Breast epithelium (tissue), 4 donors: ENCODE measurements around the gene MPO. TPM values are rescaled to one million over a fixed set of nuclear protein-coding genes. Genes with fewer than 3 reads are reported as not detected.

Experiments used
- DNase-seq, 2 donors: peaks; one replicate each; pipeline ENCODE4 v3.0.0-alpha.2; 2019; ENCODE audit warnings: low spot score in 2 of 2
- H3K27ac ChIP-seq, 2 donors: fragments of 200-600 bp; sonication (generic) in 1 of 2; one replicate each; pipeline ENCODE4 v1.5.1; 2016 to 2019; ENCODE audit warnings: mild to moderate bottlenecking in 1 of 2
- H3K27me3 ChIP-seq, 2 donors: fragments of 200-600 bp; sonication (generic) in 1 of 2; one replicate each; pipeline versions ENCODE4 v1.5.1 to v1.6.0; 2017 to 2019; ENCODE audit warnings: control low read depth in 1 of 2, mild to moderate bottlenecking in 1 of 2
- H3K36me3 ChIP-seq: fragments of 200-600 bp; one replicate; pipeline ENCODE4 v1.5.1; 2019
- H3K4me1 ChIP-seq, 2 donors: fragments of 200-600 bp; sonication (generic); one replicate each; pipeline ENCODE4 v1.5.1; 2016 to 2019; ENCODE audit warnings: control low read depth in 1 of 2
- H3K4me3 ChIP-seq, 3 donors: fragments of 200-600 bp; sonication (generic); 1 replicate in 2 of 3; 2 replicates in 1 of 3; pipeline ENCODE4 v1.5.1; 2016 to 2019; ENCODE audit warnings: mild to moderate bottlenecking in 3 of 3, moderate library complexity in 2 of 3
- H3K9me3 ChIP-seq, 2 donors: fragments of 200-600 bp; sonication (generic) in 1 of 2; one replicate each; pipeline ENCODE4 v1.5.1; 2016 to 2019; ENCODE audit warnings: control low read depth in 1 of 2
- POLR2A ChIP-seq: fragments of 450-650 bp; IDR thresholded peaks from one replicate; pipeline ENCODE4 v1.6.1; 2016; ENCODE audit warnings: antibody characterized with exemption, mild to moderate bottlenecking, moderate library complexity
- POLR2AphosphoS5 ChIP-seq, 3 donors: sonication (generic); formaldehyde crosslinking; IDR thresholded peaks; one replicate each; pipeline ENCODE4 v1.6.1; 2017; ENCODE audit warnings: antibody characterized with exemption in 3 of 3
- intact Hi-C: fragments of 100-400 bp; cut with DNase I; formaldehyde crosslinking; loops from one replicate; pipeline ENCODE4 v1.15.1; 2023; ENCODE audit warnings: low total_unique reads
- total RNA-seq, 3 donors: library from RNA; depleted of rRNA; stranded (reverse); fragments of >200 nt; gene quantifications; one replicate each; pipeline ENCODE4 v1.1.0, GENCODE V29; 2016
- TF ChIP-seq, protein P1 (sequence below), 3 donors: fragments of 450-650 bp; IDR thresholded peaks; one replicate each; pipeline ENCODE4 v1.5.1; 2016 to 2017; ENCODE audit warnings: antibody characterized with exemption in 3 of 3, mild to moderate bottlenecking in 3 of 3, moderate library complexity in 3 of 3

Gene MPO
- total RNA-seq, 3 donors from 2014 or later = 0.16 TPM; not detected in 2

DNA sequence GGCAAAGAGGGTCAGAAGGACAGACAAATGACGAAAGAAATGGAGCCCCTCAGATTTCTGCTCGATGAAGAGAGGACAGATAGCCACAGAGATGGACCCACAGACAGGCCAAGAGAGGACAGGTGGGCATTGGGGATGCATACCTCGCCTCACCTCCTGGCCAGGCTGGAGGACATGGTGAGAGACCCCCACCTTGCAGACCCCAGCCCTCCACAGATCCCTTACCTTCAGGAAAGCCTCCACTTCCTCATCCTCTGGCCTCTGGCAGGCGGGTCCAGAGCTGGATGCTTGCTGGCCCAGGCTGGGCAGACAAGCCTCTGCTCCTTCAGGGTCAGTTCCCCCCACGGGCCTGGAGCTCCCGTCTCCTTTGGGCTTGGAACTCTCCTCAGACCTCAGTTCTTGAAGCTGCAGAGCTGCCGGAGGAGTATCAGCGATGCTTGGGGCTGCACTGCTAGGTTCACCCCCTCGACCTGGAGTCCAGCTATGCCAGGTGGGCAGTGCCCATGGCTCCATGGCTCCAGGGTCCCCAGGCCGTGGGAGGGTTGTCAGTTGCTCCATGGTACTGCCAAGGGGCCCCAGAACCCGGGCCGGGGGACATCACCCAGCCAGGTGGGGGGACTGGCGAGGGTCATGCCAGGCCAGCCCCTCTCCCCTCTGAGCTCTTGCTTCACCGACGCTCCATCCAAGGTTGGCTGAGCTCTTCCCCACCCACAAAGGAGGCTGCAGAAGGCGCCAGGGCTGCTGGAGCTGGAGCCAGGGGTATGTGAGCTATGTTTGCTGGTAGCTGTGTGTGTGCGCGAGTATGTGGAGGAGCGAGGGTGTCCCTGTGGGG is 46.8 kb upstream of the MPO start:
- no peaks in the 10 kb centered on the region for H3K27me3 ChIP-seq
- H3K4me3 ChIP-seq = peak overlapping the region in 1 of 3 donors; percentile 20
- H3K9me3 ChIP-seq = no peaks in the 10 kb centered on the region
- DNase-seq = no peak
- TF ChIP-seq POLR2A = no peak
- TF ChIP-seq, protein P1, sequence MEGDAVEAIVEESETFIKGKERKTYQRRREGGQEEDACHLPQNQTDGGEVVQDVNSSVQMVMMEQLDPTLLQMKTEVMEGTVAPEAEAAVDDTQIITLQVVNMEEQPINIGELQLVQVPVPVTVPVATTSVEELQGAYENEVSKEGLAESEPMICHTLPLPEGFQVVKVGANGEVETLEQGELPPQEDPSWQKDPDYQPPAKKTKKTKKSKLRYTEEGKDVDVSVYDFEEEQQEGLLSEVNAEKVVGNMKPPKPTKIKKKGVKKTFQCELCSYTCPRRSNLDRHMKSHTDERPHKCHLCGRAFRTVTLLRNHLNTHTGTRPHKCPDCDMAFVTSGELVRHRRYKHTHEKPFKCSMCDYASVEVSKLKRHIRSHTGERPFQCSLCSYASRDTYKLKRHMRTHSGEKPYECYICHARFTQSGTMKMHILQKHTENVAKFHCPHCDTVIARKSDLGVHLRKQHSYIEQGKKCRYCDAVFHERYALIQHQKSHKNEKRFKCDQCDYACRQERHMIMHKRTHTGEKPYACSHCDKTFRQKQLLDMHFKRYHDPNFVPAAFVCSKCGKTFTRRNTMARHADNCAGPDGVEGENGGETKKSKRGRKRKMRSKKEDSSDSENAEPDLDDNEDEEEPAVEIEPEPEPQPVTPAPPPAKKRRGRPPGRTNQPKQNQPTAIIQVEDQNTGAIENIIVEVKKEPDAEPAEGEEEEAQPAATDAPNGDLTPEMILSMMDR (IDR thresholded peaks at IDR 0.05) = no peak
- TF ChIP-seq POLR2AphosphoS5 (IDR thresholded peaks at IDR 0.05) = no peak
- H3K36me3 ChIP-seq = no peaks in the 10 kb centered on the region
- no peaks in the 10 kb centered on the region for H3K4me1 ChIP-seq
- intact Hi-C loops = no loop called here
- H3K27ac ChIP-seq = no peak overlapping the region

DNA sequence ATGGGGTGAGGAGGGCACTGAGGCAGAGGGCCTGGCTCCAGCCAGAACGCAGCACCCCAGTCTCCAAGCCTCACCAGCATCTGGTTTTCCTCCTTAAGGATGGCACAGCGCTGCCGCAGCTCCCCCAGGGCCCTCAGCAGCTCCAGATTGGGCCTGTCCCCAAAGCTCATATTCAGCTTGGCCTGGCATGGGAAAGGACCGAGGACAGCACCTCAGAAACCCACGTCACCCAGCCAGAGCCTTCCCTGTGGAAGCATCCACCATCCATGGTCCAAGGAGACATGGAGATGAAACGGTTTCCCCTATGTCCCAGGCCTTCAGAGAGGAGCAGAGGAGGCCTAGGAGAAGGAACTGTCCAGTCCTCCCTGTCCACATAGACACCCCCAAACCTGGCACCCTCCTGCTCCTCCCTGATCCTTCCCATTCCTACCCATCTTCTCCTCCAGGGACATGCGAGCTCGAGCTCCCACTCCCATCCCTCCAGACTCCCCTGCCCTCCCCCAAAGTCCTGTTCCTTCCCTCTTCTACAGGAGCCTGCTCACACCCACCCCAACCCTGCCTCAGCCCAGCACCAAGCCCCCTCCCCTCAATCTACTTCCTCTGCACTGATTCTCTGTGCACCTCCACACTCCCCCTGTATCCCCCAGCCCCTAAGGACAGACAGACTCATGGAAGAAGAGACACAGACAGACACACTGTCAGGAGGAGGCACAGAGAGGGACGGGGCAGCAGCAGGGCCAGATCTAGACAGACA is 46.1 kb upstream of the MPO start:
- Histone ChIP-seq H3K36me3 (no peaks in the 10 kb centered on the region), H3K4me3 (no peak overlapping the region), H3K27me3 (no peaks in the 10 kb centered on the region), H3K27ac (no peak overlapping the region), H3K4me1 (no peaks in the 10 kb centered on the region), H3K9me3 (no peaks in the 10 kb centered on the region)
- intact Hi-C loops = no loop called here
- no peak for DNase-seq
- TF ChIP-seq POLR2A (no peak), POLR2AphosphoS5 (IDR thresholded peaks at IDR 0.05) (no peak)
- TF ChIP-seq, protein P1 (IDR thresholded peaks at IDR 0.05) = no peak

DNA sequence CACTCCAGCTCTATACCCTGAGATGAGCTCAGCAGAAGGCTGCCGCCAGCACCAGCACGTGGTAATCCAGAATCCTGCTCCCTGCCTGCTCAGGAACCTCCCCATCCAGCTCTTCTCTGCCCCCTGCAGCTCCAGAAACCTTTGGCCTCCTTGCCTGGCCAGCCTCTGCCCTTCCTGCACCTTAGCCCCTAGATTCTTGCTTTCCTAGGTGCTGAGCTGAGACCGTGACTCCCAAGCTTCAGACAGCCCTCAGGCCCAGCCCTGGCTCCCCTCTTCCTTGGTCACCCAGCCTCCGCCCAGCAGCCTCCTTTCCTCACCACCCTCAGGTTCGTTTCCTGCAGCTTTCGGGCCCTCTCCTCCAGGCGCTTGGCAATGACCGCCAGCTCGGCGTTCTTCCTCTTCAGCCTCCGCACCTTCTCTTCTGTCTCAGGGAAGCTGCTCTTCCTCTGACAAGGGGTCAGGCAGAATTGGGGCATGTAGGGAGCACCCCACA is 45.3 kb upstream of the MPO start:
- intact Hi-C loops = no loop called here
- TF ChIP-seq, protein P1 (IDR thresholded peaks at IDR 0.05) = no peak
- no peak for TF ChIP-seq POLR2A
- TF ChIP-seq POLR2AphosphoS5 (IDR thresholded peaks at IDR 0.05) = no peak

GRCh38 chr17:58325289-58325726 is 44.6 kb upstream of the MPO start:
- TF ChIP-seq POLR2AphosphoS5 (IDR thresholded peaks at IDR 0.05) = no peak
- TF ChIP-seq POLR2A = no peak
- TF ChIP-seq, protein P1 (IDR thresholded peaks at IDR 0.05) = no peak
- Histone ChIP-seq H3K27me3 (no peaks in the 10 kb centered on the region), H3K4me3 (peak overlapping the region in 2 of 3 donors; percentile 76), H3K27ac (no peak overlapping the region), H3K4me1 (no peaks in the 10 kb centered on the region), H3K36me3 (no peaks in the 10 kb centered on the region), H3K9me3 (no peaks in the 10 kb centered on the region)
- intact Hi-C loops = no loop called here
- no peak for DNase-seq

More for the DNA sequence above, 45.3 kb upstream of the MPO start:
- no peaks in the 10 kb centered on the region for H3K36me3 ChIP-seq
- DNase-seq = no peak
- H3K27me3 ChIP-seq = no peaks in the 10 kb centered on the region
- H3K4me1 ChIP-seq = no peaks in the 10 kb centered on the region
- no peaks in the 10 kb centered on the region for H3K9me3 ChIP-seq
- H3K27ac ChIP-seq = no peak overlapping the region
- H3K4me3 ChIP-seq = no peak overlapping the region
